ENCODE data around the gene ATP6V1G1.
"Not testable (repeated sequence)": the region's sequence is repeated elsewhere in the genome, so short reads cannot be mapped to it uniquely, and the experiment has no call there.

Gene ATP6V1G1, protein sequence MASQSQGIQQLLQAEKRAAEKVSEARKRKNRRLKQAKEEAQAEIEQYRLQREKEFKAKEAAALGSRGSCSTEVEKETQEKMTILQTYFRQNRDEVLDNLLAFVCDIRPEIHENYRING

GRCh38 chr9:114587345-114588202 is at the start of gene ATP6V1G1:
ATP6V1G1 (plus strand) TSS chr9:114587769; CDS start chr9:114587839, 70 bp downstream.
- peak; percentile 99 for DNase-seq

DNA sequence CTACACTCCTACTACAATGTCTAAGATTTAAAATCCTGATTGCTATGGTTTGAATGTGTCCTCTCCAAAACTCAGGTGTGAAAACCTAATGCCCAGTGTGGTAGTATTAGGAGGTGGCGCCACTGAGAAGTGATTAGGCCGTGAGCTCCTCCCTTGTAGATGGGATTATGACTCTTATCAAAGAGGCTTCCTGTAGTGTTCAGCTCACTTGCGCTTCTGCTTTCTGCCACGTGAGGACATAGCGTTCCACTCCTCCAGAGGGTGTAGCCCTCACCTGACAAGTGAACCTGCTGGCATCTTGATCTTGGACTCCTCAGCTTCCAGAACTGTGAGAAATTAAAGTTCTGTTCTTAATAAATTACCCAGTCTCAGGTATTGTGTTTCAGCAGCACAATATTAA is 49.3 kb upstream of the ATP6V1G1 start:
- peak; percentile 44 for DNase-seq

- DNase-seq, result no peak
These were observed 47.7 kb upstream of the ATP6V1G1 start for GRCh38 chr9:114539701-114540380.

DNA sequence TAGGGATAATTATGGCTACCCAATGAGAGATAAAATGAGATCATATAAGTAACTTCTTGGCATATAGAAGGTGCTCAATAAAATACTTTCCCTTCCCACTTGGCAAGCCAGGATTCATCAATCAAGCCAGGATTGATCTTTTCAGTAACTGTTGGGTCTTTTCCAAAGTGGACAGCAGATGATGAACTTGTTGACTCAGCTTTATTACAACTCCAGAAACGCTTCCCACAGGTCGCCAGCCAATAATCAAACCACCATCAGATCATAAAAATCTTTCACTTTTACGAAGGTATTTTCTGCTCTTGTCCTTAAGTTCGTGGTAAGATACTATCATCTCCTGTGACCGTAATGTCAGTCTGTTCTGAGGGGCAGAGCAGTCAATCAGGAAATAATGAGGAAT is 42.5 kb upstream of the ATP6V1G1 start:
- no peak for DNase-seq

DNA sequence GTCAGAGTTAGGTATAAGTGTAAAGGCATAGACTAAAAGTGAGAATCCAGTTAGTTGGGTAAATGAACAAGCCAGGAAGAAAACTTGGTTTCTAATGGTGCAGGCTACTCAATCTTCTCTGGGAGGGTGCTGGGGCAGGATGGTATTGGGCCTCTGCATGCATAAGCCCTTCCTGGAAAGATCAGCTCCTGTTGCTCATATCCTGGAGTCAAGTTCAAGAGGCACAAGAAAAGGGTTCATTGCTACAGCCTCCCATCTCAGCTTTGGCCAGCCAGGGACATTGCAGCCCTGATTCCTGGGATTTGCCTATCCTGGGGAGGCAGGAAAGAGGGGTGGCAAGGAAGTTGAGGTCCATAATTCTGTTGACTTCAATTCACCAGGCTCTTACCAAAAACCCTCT is 40.7 kb upstream of the ATP6V1G1 start:
- DNase-seq, result no peak

- DNase-seq, result no peak
These were observed 37.8 kb upstream of the ATP6V1G1 start for GRCh38 chr9:114549697-114550330.

GRCh38 chr9:114551750-114552685 is 35.6 kb upstream of the ATP6V1G1 start:
- DNase-seq, result no peak

- no peak for DNase-seq
These were observed 34.9 kb upstream of the ATP6V1G1 start for GRCh38 chr9:114552706-114553105.

GRCh38 chr9:114553202-114553601 is 34.4 kb upstream of the ATP6V1G1 start:
- DNase-seq, result no peak

- DNase-seq, result no peak
These were observed 31.9 kb upstream of the ATP6V1G1 start for GRCh38 chr9:114555696-114556095.

DNA sequence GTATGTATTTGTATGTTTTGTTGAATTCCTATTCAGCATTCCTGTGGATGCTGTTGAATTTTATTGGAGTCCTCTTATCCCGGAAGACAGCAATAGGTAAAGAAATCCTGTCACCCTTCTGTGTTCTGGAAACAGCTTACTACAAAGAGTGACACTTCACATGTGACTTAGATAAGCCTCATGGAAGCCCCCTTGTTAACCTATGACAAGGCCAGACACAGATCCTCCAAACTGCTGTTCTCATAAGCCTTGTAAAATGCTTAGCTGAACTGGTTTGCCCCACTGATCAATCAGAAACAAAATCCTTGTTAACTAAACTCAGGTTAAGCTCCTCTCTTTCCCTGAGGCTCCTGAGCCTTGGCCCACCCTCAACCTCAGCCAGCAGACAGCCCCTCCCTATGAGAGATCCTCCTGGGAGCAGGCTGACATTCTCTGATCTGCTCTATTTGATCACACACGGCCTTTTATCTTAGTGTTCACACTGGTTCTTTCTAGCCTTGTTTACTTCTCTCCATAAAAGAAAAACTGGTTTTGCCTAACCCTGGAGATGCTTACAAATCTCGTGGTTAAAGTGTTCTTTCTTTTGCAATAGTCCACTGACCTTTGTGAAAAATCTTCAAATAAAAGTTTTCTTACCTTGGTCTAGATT is 29.4 kb upstream of the ATP6V1G1 start:
- DNase-seq, result no peak

DNA sequence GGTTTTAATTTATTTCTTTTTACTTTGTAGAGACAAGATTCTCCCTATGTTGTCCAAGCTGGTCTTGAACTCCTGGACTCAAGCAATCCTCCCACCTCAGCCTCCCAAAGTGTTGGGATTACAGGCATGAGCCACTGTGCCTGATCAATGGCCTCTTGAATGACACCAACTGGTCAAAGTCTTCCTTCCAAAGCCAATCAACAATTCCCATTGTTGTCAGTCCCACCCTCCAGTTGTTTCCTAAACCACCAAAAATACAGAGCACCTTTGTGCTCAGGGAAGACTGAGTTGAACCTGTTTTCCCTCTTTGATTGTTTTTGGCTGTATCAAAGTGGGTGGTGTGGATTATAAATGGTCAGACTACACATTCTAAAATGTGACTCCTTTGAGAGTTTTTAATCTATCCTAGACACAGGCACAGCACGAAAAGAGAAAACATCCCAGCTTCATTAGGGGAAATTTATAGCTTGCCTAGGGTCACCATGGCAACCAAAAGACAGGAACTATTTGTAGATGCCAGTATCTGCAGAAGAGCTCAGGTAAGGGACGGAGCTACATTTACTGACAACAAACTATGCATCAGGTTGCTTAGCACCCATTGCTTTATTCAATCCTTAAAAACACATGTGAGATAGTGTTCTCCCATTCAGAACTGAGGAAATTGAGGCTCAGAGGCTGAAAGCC is 27.6 kb upstream of the ATP6V1G1 start:
- no peak for DNase-seq

- no peak for DNase-seq
These were observed 26.6 kb upstream of the ATP6V1G1 start for GRCh38 chr9:114560956-114561355.

GRCh38 chr9:114561771-114562170 is 25.8 kb upstream of the ATP6V1G1 start:
- DNase-seq, result no peak

- DNase-seq, result no peak
These were observed 22.4 kb upstream of the ATP6V1G1 start for GRCh38 chr9:114565204-114565603.

DNA sequence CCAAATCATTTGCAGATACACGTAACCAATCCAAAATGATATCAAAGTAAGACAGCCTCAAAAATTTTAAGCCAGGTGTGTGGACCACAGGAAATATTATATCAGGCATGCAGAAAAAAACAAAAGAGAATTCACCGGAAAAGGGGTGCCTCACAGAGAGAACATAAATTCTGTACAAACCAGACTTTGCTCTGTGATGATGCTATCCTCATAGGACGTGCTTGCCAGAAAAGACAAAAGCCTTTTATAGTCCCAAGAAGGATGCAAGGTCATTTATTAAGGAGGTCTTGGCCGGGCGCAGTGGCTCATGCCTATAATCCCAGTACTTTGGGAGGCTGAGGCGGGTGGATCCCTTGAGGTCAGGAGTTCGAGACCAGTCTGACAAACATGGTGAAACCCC is 16.8 kb upstream of the ATP6V1G1 start:
- no peak for DNase-seq

DNA sequence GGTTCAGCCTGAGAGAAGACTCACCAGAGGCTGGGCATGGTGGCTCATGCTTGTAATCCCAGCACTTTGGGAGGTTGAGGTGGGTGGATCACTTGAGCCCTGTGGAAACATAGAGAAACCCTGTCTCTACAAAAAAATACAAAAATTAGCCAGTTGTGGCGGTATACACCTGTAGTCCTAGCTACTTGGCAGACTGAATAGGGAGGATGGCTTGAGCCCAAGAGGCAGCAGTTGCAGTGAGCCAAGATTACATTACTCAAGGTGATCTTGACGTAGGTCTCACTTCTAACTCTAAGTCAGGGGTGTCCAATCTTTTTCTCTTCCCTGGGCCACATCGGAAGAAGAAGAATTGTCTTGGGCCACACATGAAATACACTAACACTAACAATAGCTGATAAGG is 16.2 kb upstream of the ATP6V1G1 start:
- no peak for DNase-seq

DNA sequence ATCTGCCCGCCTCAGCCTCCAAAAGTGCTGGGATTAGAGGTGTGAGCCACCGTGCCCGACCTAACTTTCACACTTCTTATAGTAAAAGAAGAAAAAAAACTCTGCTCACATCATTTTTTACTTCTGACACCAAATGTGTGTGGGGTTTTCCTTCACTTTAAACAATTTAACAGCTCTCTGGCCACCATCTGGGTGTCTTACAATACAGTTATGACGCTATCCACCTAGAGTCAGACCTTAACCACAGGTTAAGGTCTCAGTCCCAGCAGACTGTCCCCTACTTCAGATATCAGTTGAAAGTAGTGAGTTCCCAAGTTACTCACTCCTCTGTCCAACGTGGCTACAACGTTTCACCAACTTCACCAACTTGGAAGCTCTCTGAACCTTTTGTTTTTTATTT is 15.4 kb upstream of the ATP6V1G1 start:
- no peak for DNase-seq

DNA sequence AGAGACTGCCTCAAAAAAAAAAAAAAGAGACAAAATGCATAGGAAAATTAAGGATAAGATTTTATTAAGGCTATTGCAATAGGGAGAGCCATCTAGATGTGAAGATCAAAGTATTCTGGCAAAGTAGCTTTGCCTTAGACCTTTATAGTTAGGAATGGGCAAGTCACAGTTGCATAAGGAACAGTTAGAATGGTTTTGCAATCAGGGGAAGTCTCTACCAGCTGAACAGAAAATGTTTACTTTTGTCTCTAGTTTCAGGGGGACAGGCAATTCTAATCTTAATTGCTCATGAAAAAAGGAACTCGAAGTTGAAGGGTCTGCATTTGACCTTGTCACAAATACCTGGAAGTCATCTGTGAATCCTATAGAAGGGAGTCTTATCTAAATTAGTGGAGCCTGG is 13.1 kb upstream of the ATP6V1G1 start:
- no peak for DNase-seq

- not testable (repeated sequence) for DNase-seq
These were observed 10.8 kb upstream of the ATP6V1G1 start for GRCh38 chr9:114576779-114577178.

DNA sequence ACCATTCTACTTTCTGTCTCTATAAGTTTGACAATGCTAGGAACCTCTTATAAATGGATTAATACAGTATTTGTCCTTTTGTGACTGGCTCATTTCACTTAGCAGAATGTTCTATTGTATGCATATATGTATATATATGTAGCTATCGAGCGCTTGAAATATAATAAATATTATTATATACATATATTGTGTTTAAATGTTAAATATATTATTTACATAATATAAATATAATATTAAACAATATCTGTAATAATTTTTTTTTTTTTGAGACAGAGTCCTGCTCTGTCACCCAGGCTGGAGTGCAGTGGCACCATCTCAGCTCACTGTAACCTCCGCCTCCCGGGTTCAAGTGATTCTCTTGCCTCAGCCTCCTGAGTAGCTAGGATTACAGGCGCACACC is 9.4 kb upstream of the ATP6V1G1 start:
- DNase-seq, result not testable (repeated sequence)

All from CD4-positive, alpha-beta T cell treated with Interleukin-6 for 4 hours (primary cell).